HG02571 (cell line): ENCODE data around the gene PPP6R2.

Source experiments
- ATAC-seq: cut with Tn5 transposase; IDR thresholded peaks from one replicate; pipeline ENCODE4 v1.9.1; 2021; ENCODE audit warnings: mild to moderate bottlenecking, moderate library complexity; ENCODE audit not compliant: unreplicated experiment

PPP6R2 gene

DNA sequence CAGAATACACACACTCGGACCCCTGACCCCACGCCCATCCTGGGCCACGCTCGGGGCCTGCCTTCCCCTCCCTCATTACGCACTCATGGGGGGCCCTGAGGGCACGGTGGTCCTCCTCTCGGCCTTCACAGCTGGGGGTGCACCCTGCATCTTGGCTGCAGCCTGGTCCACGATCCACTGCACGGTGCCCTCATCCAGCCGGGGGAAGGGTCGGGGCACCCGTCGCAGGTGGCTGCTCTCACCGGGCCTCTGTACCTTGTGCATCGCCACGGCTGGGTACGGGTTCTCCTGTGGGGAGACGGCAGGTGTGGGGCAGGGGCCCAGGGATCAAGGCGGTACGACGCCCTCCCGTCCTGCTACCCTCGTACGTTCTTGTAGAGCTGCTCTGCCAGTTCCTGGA, 121.3 kb downstream of the PPP6R2 start:
- ATAC-seq: no peak

DNA sequence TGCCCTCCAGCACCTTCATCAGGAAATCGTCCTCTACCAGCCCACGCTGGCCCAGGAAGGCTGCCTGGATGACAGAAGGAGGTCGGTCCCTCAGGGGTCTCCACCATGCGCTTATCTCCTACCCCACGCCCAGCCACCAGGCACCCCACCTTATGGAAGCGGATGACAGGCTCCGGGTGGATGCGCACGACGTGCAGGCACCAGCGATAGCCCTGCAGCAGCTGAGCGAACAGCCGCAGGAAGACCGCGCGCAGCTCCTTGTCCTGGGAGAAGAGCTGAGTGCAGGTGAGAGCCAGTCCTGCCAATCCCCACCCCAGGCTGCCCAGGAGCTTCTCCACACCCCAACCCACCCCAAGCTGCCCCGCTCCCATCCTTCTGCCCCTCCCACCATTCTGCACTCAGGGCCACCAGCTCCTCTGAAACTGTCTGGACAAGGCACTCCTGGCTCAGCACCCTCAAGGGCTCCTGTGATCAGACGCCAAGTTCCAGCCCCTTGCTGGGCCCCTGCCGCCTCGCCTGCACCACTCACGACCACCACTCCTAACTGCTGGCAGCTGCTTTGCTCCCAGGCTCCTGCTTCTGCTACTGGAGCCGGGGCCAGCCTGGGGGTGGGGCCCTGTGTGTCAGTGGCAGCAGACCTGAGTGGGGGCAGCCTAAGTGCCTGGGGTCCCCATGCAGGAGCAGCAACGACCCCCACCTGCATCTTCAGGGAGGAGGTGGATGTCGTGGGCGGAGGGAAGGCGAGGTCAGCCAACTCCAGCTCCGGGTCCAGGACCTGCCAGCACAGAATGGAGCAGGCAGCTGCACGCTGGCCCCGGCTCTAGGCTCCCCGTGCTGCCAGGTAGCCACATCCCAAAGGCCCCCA, 122.2 kb downstream of the PPP6R2 start:
- no peak for ATAC-seq

DNA sequence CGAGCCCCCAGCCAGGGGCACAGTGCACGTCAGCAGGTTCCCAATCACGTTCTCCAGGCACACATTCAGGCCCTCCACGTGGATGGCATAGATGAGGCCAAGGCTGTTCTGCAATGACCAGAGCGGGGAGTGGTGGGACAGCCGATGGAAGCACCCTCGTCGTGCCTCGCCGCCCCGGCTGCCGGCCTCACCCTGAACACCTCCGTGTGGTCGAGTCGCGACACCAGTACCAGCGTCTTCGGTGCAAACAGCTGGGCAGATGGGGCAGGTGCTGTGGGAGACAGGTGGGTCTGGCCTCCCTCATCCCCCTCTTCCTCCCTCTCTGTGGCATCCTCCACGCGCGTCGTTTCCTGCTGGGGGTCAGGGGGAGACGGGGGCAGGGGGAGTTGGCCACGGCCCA, 124.2 kb downstream of the PPP6R2 start:
- no peak for ATAC-seq

DNA sequence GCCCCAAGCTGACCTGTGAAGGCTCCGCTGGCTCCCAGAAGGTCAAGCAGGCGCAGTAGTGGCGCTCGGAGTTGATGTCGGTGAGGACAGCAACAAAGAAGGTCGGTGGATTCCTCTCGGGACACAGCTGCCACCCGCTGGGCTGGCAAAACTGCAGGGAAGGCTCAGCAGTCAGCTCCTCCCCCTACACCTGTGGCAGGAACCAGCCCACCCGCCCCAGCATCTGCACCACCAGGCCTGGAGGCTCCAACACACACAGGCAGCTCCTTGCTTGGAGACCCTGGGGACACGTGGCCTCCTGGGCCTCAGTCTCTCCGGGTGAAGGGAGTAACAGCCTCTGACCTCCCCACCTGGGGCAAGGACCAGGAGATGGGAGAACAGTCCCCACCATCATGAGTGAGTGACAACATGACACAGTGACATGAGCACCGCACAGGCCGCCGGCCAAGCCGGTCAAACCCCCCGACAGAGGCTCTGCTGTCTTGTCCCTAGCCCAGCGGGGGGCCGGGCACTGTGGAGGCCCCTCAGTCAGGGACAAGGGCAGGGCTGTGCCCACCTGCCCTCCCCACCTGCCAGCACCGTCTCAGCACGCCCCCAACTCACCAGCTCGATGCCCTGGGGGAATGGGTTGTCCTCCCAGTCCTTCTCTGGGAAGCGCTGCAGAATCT, 124.8 kb downstream of the PPP6R2 start:
- ATAC-seq: no peak

DNA sequence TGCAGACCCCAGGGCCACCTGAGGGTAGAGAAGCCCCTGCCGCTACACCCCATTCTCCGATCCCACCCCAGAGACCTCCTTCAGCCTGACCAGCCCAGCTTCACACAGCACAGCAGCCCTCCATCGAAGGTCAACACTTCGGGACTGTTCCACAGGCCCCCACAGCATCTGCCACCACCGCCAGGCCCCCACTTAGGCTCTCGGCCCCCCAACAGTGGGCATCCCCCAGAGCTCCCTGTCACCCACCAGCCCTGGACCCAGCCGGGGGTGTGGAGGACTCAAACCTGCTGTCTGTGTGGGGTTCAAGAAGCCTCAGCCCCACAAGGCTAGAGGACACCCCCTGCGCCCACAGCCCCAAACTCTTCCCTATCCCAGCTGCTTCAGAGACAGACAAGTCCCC, 125.5 kb downstream of the PPP6R2 start:
- ATAC-seq: no peak

DNA sequence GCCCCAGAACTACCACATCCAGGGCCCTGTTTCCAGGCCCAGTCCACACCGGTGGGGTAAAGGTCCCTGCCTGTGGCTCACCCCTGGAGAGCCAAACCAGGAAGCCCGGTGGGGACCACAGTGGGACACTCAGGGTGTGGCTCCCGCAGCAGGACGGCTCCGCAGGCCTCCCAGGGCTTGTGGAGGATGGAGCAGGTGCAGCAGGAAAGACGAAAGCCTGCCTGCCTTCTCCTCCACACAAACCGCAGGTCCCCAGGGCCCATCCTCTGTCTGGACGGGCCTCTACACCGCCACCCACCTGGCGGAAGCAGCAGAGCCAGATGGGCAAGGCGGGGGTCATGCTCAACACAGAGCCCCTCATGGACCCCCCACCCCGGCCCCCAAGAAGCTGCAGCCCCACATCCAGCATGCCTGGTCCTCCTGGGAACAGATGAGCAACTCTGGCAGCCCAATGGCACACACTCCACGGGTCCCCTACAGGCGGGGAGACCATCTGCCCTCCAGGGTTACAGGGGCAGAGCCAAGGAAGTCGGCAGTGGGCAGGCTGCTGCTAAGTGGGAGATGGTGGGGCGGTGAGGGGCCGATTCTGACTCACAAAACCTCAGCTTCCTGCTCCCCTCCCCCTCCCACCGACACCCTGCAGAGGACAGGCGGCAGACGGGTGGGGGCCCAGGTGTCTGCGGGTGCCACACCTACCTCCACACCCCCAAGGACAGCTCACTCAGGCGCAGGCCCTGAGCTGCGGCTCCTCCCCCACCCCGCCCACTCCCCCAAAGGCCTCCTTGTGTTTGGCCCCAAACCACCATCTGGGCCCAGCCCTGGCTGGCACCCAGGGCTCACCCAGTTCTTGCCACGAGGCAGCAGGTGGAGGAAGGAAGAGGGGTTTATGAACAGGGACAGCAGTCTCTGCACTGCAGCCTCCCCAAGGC, 126.5 kb downstream of the PPP6R2 start:
- peak; percentile 42 for ATAC-seq

DNA sequence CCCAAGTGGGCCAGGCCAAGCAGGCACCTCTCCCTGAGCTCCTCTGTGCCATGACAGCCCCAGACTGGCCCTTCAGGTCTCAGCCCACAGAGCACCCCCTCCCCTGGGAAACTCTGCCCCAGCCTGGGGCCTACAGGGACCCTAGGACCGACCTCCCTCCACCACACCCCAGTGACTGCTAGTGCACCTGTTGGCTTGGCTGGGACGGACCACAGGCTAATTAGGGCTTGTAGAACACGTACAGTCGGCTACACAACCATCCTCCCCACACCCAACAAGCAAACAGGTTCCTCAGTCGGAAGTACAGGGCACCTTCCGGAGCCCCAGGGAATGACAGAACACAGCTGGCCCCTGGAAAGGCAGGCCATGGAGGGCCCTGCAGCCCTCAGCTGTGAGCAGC, 127.4 kb downstream of the PPP6R2 start:
- ATAC-seq: no peak

DNA sequence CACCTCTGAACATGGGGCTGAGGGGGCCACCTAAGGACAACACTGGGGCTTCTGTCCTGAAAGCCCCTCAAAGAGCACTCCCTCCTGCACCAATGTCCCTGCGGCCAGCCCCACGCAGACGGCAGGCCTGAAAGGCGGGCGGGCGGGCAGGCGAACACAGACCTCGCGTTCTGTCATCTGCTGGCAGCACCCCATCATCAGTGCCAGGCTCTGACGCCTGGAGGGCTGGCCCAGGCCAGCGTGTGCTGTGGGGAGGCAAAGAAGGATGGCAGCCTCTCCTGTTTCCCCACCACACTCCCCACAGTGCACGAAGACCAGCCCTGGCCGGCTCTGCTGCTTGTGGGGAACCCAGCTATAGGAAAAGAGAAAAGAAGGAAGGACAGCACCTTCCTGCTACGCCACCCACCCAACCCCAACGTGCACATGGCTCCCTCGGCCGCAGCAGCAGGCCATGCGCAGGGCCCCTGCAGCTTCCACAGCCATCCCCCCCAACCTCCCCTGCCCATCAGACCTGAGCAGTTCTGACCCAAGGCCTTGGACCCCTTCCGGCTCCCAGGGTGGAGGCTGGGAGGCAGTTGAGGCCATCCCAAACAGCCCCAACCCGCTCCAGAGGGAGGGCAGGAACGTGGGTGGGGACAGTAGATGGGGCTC, 128.2 kb downstream of the PPP6R2 start:
- no peak for ATAC-seq

DNA sequence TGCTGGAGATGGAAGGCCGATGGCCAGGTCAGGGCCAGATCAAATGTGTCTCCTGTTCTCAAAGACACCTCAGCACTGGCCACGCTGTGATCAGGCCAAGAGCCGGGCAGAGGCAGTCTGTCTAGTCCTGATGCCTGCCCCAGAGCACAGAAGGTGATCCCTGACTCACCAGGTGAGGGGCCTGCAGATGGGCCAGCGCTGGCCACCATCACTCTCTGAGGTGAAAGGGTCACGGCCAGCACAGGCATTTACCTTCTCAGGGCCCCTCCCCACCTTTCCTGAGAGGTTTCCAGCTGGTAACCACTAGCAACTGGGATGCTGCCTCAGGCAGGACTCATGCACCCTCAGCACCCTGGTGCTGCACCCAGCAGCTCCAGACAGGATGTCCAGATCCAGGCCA, 128.8 kb downstream of the PPP6R2 start:
- ATAC-seq: no peak

DNA sequence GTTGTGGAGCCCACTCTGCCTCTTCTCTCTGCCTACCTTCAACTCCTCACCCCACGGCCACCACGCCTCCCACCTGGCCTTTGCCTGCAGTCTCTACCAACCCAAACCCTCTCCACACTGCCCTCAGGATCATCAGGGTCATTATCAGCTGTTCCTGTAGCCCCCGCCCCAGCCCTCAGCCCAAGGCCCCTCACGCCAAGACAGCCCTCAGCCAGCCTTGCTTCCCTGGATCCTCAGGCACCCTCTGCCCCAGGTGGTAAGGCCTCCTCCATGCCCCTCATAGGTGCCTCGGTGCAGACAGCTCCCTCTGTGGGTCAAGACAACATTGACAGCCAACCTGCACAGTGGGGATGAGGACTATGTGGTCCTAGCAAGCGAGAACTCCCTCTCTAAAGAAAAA, 130.0 kb downstream of the PPP6R2 start:
- ATAC-seq: no peak

DNA sequence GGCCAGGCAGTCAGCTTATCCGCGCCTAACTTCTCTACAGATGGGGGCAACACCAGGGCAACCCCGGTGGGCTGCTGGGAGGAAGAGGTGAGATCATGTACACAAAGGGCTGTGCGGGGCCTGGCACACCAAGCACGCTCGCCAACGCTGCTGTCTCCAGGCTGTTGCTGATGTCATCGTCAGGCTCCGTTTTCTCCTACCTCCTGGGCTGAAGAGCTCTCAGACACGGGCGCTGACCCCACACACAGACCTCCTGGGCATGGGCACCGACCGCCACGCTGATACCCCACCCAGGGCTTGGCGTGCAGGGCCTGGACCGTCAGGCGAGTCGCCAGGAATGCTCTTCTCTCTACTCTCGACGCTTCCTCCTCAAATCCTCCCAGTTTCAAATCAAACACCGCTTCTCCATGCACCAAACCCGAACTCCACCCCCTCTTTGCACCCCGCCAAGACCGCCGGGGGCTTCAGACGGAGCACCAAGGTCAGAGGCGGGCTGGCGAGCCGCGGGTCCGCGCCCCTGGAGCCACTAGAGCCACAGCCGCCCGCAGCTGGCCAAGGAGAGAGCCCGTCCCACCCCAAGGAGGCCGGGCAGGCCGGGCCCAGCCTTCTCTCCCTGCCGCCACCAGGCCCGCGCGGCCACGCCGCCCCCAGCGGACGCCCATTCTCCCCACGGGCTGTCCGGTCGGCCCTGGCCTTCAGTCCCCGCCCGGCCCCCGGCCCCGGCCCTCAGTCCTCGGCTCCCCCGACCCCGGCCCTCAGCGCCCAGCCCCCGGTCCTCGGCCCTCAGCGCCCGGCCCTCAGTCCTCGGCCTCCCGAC, 130.9 kb downstream of the PPP6R2 start:
- no peak for ATAC-seq

DNA sequence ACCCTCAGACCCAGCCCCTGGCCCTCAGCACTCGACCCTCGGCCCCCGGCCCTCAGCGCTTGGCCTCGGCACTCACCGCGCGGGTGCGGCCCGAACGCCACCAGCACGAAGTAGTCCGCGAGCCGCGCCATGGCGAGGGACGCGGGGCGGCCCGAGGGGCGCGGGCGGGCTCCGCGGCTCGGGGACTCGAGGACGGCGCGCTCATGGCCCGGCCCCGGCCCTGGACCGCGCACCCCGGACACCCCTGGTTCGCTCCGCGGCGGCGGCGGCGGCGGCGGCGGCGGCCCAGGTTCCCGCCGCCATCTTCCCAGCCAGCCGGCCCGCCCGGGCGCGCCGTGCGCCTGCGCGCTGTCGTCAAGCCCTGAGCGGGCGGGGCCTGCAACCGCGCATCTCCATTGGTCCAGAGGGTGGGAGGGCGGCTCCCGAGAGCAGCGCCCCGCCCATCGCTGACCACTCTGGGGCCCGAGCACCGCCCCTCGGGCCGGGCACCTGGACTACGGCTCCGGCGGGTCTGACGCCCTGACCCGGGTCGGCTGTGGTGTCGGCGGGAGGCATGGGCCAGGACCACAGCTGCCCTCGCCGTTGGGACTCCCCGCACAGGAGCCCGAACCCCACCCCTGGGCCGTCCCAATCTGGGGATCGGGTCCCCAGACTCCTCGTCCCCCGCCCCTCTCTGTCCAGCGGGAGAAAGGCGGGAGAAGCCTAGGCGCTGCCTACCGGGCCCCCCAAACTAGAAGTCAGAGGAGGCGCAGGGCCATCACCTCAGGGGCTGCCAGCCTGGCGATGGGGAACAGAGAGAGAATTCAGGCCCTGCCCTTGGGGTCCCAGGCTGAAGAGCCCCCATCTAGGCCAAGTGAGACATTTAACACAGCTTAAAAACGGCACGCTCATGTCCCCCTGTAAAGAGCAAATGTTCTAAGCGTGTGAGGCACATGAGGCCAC, 131.9 kb downstream of the PPP6R2 start, which contains the start of gene SBF1:
Gene SBF1, minus strand, starts transcription at position 326 of the 942 bp plus-strand sequence. Its CDS starts 195 bp downstream, at position 131.
- ATAC-seq: peak; percentile 68

DNA sequence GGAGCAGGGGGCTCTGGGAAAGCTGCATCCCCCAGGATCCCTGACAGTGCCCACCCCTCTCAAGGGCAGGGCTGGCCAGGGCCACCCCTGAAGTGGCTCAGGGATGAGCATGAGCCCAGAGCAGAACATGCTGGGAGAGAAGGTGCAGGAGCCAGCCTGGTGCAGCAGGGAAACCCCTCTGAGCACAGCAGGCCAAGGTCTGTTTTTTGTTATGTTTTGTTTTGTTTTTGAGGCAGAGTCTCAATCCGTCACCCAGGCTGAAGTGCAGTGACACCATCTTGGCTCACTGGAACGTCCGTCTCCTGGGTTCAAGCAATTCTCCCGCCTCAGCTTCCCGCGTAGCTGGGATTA, 132.5 kb downstream of the PPP6R2 start:
- no peak for ATAC-seq

DNA sequence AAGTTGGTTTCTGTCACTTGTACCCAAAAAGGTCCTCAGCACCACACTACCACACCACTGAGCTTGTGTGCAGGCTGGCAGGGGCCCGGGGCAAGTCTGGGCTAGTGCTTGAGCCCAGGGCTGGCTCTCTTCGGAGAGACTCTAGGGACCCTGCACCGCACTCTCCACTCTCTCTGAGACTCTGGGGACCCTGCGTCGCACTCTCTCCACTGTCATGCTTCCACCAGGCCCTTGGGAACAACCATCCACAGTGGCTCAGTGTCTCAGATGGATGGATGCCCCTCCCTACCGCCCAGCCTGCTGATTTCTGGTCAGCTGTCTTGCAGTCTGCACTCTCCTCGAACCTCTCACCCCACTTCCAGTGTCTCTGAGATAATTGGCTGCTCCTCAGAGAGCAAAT, 133.7 kb downstream of the PPP6R2 start:
- ATAC-seq: no peak

DNA sequence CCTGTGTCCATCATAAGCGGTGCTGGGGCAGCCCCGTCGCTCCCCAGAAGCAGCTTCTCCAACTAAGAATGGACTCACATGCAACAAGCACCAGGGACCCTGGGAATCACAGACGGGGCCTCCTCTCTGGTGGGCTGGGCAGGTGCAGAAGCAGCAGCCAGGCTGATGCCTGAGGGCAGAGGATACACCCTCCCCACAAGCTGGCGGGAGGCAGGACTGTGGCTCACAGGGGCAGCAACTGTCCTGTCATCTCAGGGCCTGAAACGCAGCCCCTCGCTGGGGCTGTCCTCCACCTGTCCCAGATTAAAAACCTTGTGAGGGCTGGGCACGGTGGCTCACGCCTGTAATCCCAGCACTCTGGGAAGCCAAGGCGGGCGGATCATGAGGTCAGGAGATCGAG, 134.8 kb downstream of the PPP6R2 start:
- ATAC-seq: no peak

DNA sequence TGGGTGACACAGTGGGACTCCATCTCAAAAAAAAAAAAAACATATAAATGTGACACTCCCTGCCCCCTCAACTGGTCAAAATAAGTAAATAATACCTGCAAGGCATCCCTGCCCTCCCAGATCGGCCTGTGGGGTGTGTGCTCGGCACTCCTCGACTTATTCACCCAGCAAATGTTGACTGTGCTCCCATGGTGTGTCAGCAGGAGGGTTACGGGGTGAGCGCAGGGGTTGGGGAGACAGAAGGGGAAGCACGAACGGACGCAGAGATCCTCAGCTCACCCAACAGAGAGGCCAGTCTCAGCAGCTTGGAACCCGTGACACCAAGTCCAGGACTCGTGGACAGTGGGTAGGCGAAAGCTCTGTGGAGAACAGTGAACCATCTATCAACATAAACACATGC, 136.6 kb downstream of the PPP6R2 start:
- ATAC-seq: no peak

DNA sequence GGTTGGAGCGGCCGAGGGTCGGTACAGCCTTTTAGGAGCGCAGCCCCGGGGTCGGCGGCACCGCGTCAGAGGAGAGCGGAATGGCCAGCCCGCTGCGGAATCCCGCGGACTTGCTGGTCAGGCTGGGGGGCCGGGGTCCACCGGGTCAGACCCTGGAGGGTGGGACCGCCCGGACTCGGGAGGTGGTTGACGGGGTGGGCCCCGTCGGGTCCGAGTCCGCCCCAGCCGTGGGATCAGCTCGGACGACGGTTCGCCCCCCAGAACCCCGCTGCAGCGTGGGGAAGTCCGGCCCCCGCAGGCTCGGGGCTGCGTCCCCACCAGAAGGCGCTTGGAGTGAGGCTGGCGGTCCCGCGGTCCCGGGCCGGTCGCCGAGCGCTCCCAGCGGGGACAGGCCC, 137.9 kb downstream of the PPP6R2 start:
- ATAC-seq: no peak

DNA sequence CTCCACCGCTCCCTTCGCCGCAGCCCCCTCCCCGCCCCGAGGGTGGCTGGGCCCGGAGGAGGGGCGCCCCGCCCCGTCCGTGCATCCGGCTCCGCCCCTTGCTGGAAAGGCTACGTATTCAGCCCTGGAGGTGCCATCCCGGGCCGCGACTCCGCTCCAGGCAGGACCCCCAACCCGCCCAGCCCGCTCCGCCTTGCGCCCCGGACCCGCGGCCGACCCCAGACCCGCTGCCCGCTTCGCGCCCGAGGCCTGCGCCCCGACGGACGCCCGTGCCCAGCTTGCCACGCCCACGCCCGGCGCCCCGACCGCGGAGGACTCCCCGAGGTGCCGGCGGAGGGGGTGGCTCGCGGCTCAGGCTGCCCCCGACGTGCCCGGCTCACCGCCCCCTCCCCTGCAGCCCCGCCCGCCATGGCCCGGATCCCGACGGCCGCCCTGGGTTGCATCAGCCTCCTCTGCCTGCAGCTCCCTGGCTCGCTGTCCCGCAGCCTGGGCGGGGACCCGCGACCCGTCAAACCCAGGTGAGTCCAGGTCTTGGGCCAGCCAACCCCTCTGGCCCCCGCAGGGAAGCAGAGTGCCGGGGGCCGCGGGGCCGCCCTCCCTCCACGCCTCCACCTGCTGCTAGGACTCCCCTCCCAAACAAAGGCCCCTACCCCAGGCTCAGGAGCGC, 138.4 kb downstream of the PPP6R2 start, which contains the start of gene ADM2:
Gene ADM2, plus strand, starts transcription at position 104 of the 667 bp plus-strand sequence. Its CDS starts 305 bp downstream, at position 409.
- no peak for ATAC-seq
